OCI-LY7 (cell line): ENCODE data around the gene NUB1. TPM values are rescaled to one million over a fixed set of nuclear protein-coding genes. Genes with fewer than 3 reads are reported as not detected.

ENCODE experiments used
- BruUV-seq: library from RNA; stranded (reverse); fragments of 400-500 nt; replicated peaks from 2 replicates; lab custom pipeline; 2021; lab: Mats Ljungman, UMichigan
- CTCF ChIA-PET: fragments of 300-600 bp; sonication (Branson Sonifier 250); formaldehyde crosslinking; loops from one replicate; lab custom pipeline; 2022; ENCODE audit warnings: antibody characterized with exemption; ENCODE audit not compliant: unreplicated experiment; lab: Charles Lee
- POLR2A ChIA-PET: fragments of 300-600 bp; sonication (Branson Sonifier 250); formaldehyde crosslinking; loops from one replicate; lab custom pipeline; 2022; ENCODE audit warnings: antibody characterized with exemption; lab: Charles Lee
- DNase-seq: peaks from one replicate; pipeline ENCODE4 v3.0.0-alpha.2; 2015; ENCODE audit warnings: low spot score
- H2AFZ ChIP-seq: fragments of 200-600 bp; sonication (generic), shearing (Covaris generic); 2 replicates; pipeline ENCODE4 v1.6.1; 2014; ENCODE audit warnings: mild to moderate bottlenecking, antibody characterized with exemption, low read length, moderate library complexity
- H3K27ac ChIP-seq: fragments of 200-600 bp; sonication (generic); 2 replicates; pipeline ENCODE4 v1.5.1; 2014; ENCODE audit warnings: mixed run types, low read depth, mild to moderate bottlenecking, moderate library complexity, low read length, inconsistent platforms; ENCODE audit not compliant: poor library complexity, severe bottlenecking
- H3K36me3 ChIP-seq: fragments of 200-600 bp; sonication (generic); 2 replicates; pipeline ENCODE4 v1.6.1; 2014; ENCODE audit warnings: mild to moderate bottlenecking, antibody characterized with exemption, low read length, moderate library complexity, mixed read lengths; ENCODE audit not compliant: insufficient read depth
- H3K4me1 ChIP-seq: fragments of 200-600 bp; sonication (generic); 2 replicates; pipeline ENCODE4 v1.5.1; 2014; ENCODE audit warnings: mild to moderate bottlenecking, low read length; ENCODE audit not compliant: insufficient read depth, poor library complexity, severe bottlenecking
- H3K4me2 ChIP-seq: fragments of 200-600 bp; sonication (generic); 2 replicates; pipeline ENCODE4 v1.6.1; 2014; ENCODE audit warnings: mild to moderate bottlenecking, low read length
- H3K4me3 ChIP-seq: fragments of 200-600 bp; sonication (generic); 2 replicates; pipeline ENCODE4 v1.5.1; 2014; ENCODE audit warnings: mild to moderate bottlenecking, low read depth, low read length; ENCODE audit not compliant: poor library complexity, severe bottlenecking
- H3K79me2 ChIP-seq: fragments of 200-600 bp; sonication (generic); 2 replicates; pipeline ENCODE4 v1.6.1; 2016; ENCODE audit warnings: low read depth, mild to moderate bottlenecking, low read length, moderate library complexity, mixed read lengths; ENCODE audit not compliant: insufficient read depth
- H3K9me2 ChIP-seq: fragments of 200-600 bp; sonication (generic); 2 replicates; pipeline ENCODE4 v1.6.1; 2016; ENCODE audit warnings: mild to moderate bottlenecking, low read length, mixed read lengths; ENCODE audit not compliant: insufficient read depth
- H3K9me3 ChIP-seq: fragments of 200-600 bp; sonication (generic); 2 replicates; pipeline ENCODE4 v1.6.1; 2014; ENCODE audit warnings: mild to moderate bottlenecking, mixed run types, low read length, mixed read lengths
- H4K20me1 ChIP-seq: fragments of 200-600 bp; sonication (generic); 2 replicates; pipeline ENCODE4 v1.6.1; 2014; ENCODE audit warnings: mild to moderate bottlenecking, antibody characterized with exemption, low read length, moderate library complexity, mixed read lengths; ENCODE audit not compliant: insufficient read depth
- CTCF ChIP-seq: fragments of 200-600 bp; sonication (generic); conservative IDR thresholded peaks from 2 replicates; pipeline ENCODE4 v1.5.1; 2014; ENCODE audit warnings: mild to moderate bottlenecking, antibody characterized with exemption, low read length, moderate library complexity, mixed read lengths
- EZH2phosphoT487 ChIP-seq: fragments of 200-600 bp; sonication (generic); IDR thresholded peaks from 2 replicates; pipeline ENCODE4 v1.6.1; 2018; ENCODE audit warnings: low read depth, borderline replicate concordance, mild to moderate bottlenecking, mixed run types, antibody characterized with exemption, low read length, moderate library complexity, mixed read lengths
- intact Hi-C: fragments of 100-400 bp; cut with micrococcal nuclease; formaldehyde crosslinking; loops from one replicate; pipeline ENCODE4 v1.10.0; 2022; ENCODE audit not compliant: unreplicated experiment
- total RNA-seq, 2 experiments: library from RNA; depleted of rRNA in 1 of 2; stranded (reverse); fragments of >200 nt in 1 of 2; shearing (Covaris generic) in 1 of 2; gene quantifications; 2 replicates each; pipeline ENCODE4 v1.2.3, GENCODE V29; 2014 to 2022

Gene NUB1
- total RNA-seq, 2 experiments from 2014 or later: 44.1 to 50.7 TPM

GRCh38 chr7:151336027-151336708 lies 5.4 kb upstream of the NUB1 start:
- intact Hi-C loops: no loop called here
- H4K20me1 ChIP-seq: no peaks in the 10 kb centered on the region
- no peaks in the 10 kb centered on the region for H3K9me2 ChIP-seq
- ChIA-PET CTCF (no interaction called here), POLR2A (no interaction called here)
- H3K27ac ChIP-seq: no peak overlapping the region
- H3K36me3 ChIP-seq: no peaks in the 10 kb centered on the region
- no peak overlapping the region for H3K4me2 ChIP-seq
- no peak overlapping the region for H3K4me3 ChIP-seq
- H3K4me1 ChIP-seq: peaks cover 2% of the 10 kb centered on the region
- no peak for DNase-seq
- H2AFZ ChIP-seq: no peak overlapping the region
- BruUV-seq: no TSS peak
- H3K79me2 ChIP-seq: no peaks in the 10 kb centered on the region
- peaks cover 5% of the 10 kb centered on the region; the same call in 1 of the 2 replicates for H3K9me3 ChIP-seq
- no peak for TF ChIP-seq EZH2phosphoT487
- TF ChIP-seq CTCF: no peak

GRCh38 chr7:151337346-151337745 lies 4.3 kb upstream of the NUB1 start:
- peaks cover 4% of the 10 kb centered on the region for H3K4me1 ChIP-seq
- no peaks in the 10 kb centered on the region for H3K36me3 ChIP-seq
- no peaks in the 10 kb centered on the region for H4K20me1 ChIP-seq
- ChIA-PET POLR2A (no interaction called here), CTCF (no interaction called here)
- no TSS peak for BruUV-seq
- no peak overlapping the region for H3K4me2 ChIP-seq
- no peaks in the 10 kb centered on the region for H3K9me2 ChIP-seq
- TF ChIP-seq CTCF (no peak), EZH2phosphoT487 (no peak)
- no peak overlapping the region for H3K27ac ChIP-seq
- H3K9me3 ChIP-seq: peaks cover 5% of the 10 kb centered on the region; the same call in 1 of the 2 replicates
- H3K4me3 ChIP-seq: no peak overlapping the region
- intact Hi-C loops: no loop called here
- no peak for DNase-seq
- H3K79me2 ChIP-seq: peaks cover 6% of the 10 kb centered on the region
- no peak overlapping the region for H2AFZ ChIP-seq

- Histone ChIP-seq H3K4me3 (no peak overlapping the region), H3K79me2 (peaks cover 20% of the 10 kb centered on the region), H4K20me1 (no peaks in the 10 kb centered on the region), H3K4me1 (peaks cover 15% of the 10 kb centered on the region), H2AFZ (no peak overlapping the region), H3K9me3 (peaks cover 5% of the 10 kb centered on the region; the same call in 1 of the 2 replicates), H3K36me3 (peaks cover 8% of the 10 kb centered on the region; the same call in 1 of the 2 replicates), H3K9me2 (no peaks in the 10 kb centered on the region), H3K4me2 (no peak overlapping the region), H3K27ac (no peak overlapping the region)
- no TSS peak for BruUV-seq
- intact Hi-C loops: no loop called here
- TF ChIP-seq EZH2phosphoT487 (no peak), CTCF (no peak)
- ChIA-PET CTCF (no interaction called here), POLR2A (no interaction called here)
- DNase-seq: no peak
Measured at GRCh38 chr7:151338809-151339208, 2.8 kb upstream of the NUB1 start.
